Panc1 (cell line): ENCODE measurements around the gene RFX1. TPM values are rescaled to one million over a fixed set of nuclear protein-coding genes. Genes with fewer than 3 reads are reported as not detected.

Experiments used
- ATAC-seq: fragments of 200-7000 bp; cut with Tn5 transposase; 2 replicates; pipeline ENCODE4 v1.9.1; 2020; ENCODE audit warnings: mild to moderate bottlenecking, moderate library complexity
- BruUV-seq: library from RNA; stranded (reverse); fragments of 400-500 nt; replicated peaks from 2 replicates; lab custom pipeline; 2021; lab: Mats Ljungman, UMichigan
- CTCF ChIA-PET: fragments of 300-600 bp; sonication (Branson Sonifier 250); formaldehyde crosslinking; loops from one replicate; lab custom pipeline; 2022; ENCODE audit warnings: antibody characterized with exemption; lab: Charles Lee
- POLR2A ChIA-PET: fragments of 300-600 bp; sonication (Branson Sonifier 250); formaldehyde crosslinking; loops from one replicate; lab custom pipeline; 2022; ENCODE audit warnings: antibody characterized with exemption; lab: Charles Lee
- DNase-seq: peaks from one replicate; pipeline ENCODE4 v3.0.0-alpha.2; 2010; ENCODE audit warnings: low read depth, low spot score
- H3K27ac ChIP-seq: 2 replicates; pipeline ENCODE4 v1.5.1; 2011; ENCODE audit warnings: mild to moderate bottlenecking, low read length, inconsistent platforms
- H3K27me3 ChIP-seq: fragments of 200-500 bp; sonication (Bioruptor generic); 2 replicates; pipeline ENCODE4 v1.6.0; 2014; ENCODE audit warnings: low read length, inconsistent platforms; ENCODE audit not compliant: control insufficient read depth, insufficient read depth
- H3K36me3 ChIP-seq: fragments of 200-500 bp; sonication (Bioruptor generic); 2 replicates; pipeline ENCODE4 v1.5.1; 2014; ENCODE audit warnings: inconsistent platforms, mild to moderate bottlenecking, low read length, moderate library complexity; ENCODE audit not compliant: control insufficient read depth, insufficient read depth
- H3K4me1 ChIP-seq: 2 replicates; pipeline ENCODE4 v1.5.1; 2011; ENCODE audit warnings: inconsistent platforms, mild to moderate bottlenecking, low read length, moderate library complexity; ENCODE audit not compliant: control insufficient read depth, insufficient read depth
- H3K4me3 ChIP-seq, 2 experiments: 2 replicates each; pipeline ENCODE4 v1.5.1; 2011 to 2012; ENCODE audit warnings: low read depth in 2 of 2, low read length in 2 of 2, mild to moderate bottlenecking in 2 of 2, inconsistent platforms in 1 of 2, moderate library complexity in 1 of 2
- H3K9me3 ChIP-seq: fragments of 200-500 bp; sonication (Bioruptor generic); 2 replicates; pipeline ENCODE4 v1.5.1; 2014; ENCODE audit warnings: low read depth, mild to moderate bottlenecking, inconsistent platforms, low read length, moderate library complexity; ENCODE audit not compliant: control insufficient read depth, insufficient read depth
- CTCF ChIP-seq: fragments of 450-650 bp; IDR thresholded peaks from 2 replicates; pipeline ENCODE4 v1.5.1; 2017; ENCODE audit warnings: mild to moderate bottlenecking
- POLR2AphosphoS5 ChIP-seq: IDR thresholded peaks from 2 replicates; pipeline ENCODE4 v1.6.1; 2012; ENCODE audit warnings: mild to moderate bottlenecking, low read depth, low read length, moderate library complexity
- REST ChIP-seq, 2 experiments: IDR thresholded peaks; 2 replicates each; pipeline ENCODE4 v1.6.1; 2011 to 2012; ENCODE audit warnings: low read depth in 2 of 2, control low read depth in 1 of 2, low read length in 1 of 2, mild to moderate bottlenecking in 1 of 2, moderate library complexity in 1 of 2; ENCODE audit not compliant: insufficient read depth in 1 of 2
- SIN3A ChIP-seq: IDR thresholded peaks from 2 replicates; pipeline ENCODE4 v1.6.1; 2012; ENCODE audit warnings: low read depth, mild to moderate bottlenecking, low read length, moderate library complexity, borderline replicate concordance; ENCODE audit not compliant: insufficient read depth
- TCF7L2 ChIP-seq: IDR thresholded peaks from 2 replicates; pipeline ENCODE4 v1.6.1; 2011; ENCODE audit warnings: mild to moderate bottlenecking, low read depth, low read length, inconsistent platforms
- in situ Hi-C: cut with HindIII; loops from 2 replicates; pipeline ENCODE4 v1.10.0; 2016; ENCODE audit warnings: low sequenced_read_pairs, low pct_unique_long_range_greater_than_20kb
- intact Hi-C: fragments of 100-400 bp; cut with micrococcal nuclease; formaldehyde crosslinking; loops from one replicate; pipeline ENCODE4 v1.10.0; 2022; ENCODE audit not compliant: unreplicated experiment
- total RNA-seq: library from RNA; stranded (reverse); gene quantifications from one replicate; pipeline ENCODE4 v1.2.1, GENCODE V29; 2021; ENCODE audit not compliant: unreplicated experiment

The RFX1 gene
- total RNA-seq, 1 experiment from 2014 or later = 15.2 TPM

- POLR2A ChIA-PET = interaction anchor here (0.6 kb wide), 1 partner anchor 10 kb away, joined by 4 read pairs; no protein-coding TSS in a partner anchor
These were observed 87.3 kb downstream of the RFX1 start for GRCh38 chr19:13918726-13919411.

GRCh38 chr19:13917888-13918406 lies 88.2 kb downstream of the RFX1 start:
- CTCF ChIA-PET = no interaction called here
- H3K4me3 ChIP-seq = no peak overlapping the region
- no peak overlapping the region for H3K27ac ChIP-seq
- TF ChIP-seq CTCF = no peak
- no peak for TF ChIP-seq SIN3A
- no peak for TF ChIP-seq TCF7L2
- TF ChIP-seq POLR2AphosphoS5 = no peak
- no peak for TF ChIP-seq REST (IDR thresholded peaks at IDR 0.05; ENCODE audit: insufficient read depth in 1 of 2, low read depth in 2 of 2, low read length in 1 of 2)
- no peaks in the 10 kb centered on the region for H3K36me3 ChIP-seq
- H3K9me3 ChIP-seq = no peaks in the 10 kb centered on the region
- no peaks in the 10 kb centered on the region for H3K27me3 ChIP-seq
- DNase-seq = no peak
- intact Hi-C loops (no loop called here), in situ Hi-C loops (no loop called here)
- no TSS peak for BruUV-seq
- no peaks in the 10 kb centered on the region for H3K4me1 ChIP-seq
- POLR2A ChIA-PET = no interaction called here
- ATAC-seq = no peak

More at GRCh38 chr19:13918726-13919411, 87.3 kb downstream of the RFX1 start:
- TF ChIP-seq POLR2AphosphoS5 = no peak
- no peak for TF ChIP-seq REST (IDR thresholded peaks at IDR 0.05; ENCODE audit: insufficient read depth in 1 of 2, low read depth in 2 of 2, low read length in 1 of 2)
- no peak for TF ChIP-seq CTCF
- TF ChIP-seq TCF7L2 = no peak
- no peak for TF ChIP-seq SIN3A
- CTCF ChIA-PET = no interaction called here
- no peak for ATAC-seq
- no peaks in the 10 kb centered on the region for H3K9me3 ChIP-seq
- H3K36me3 ChIP-seq = no peaks in the 10 kb centered on the region
- DNase-seq = no peak
- no peaks in the 10 kb centered on the region for H3K27me3 ChIP-seq
- no peak overlapping the region for H3K4me3 ChIP-seq
- in situ Hi-C loops = no loop called here
- no peak overlapping the region for H3K27ac ChIP-seq
- intact Hi-C loops = no loop called here
- no TSS peak for BruUV-seq
- H3K4me1 ChIP-seq = no peaks in the 10 kb centered on the region
